NCI-H82 treated with DMSO at 0.1 percent for 48 hours (cell line): ENCODE results near the gene TTC39B.
"Not testable (repeated sequence)": the region's sequence is repeated elsewhere in the genome, so short reads cannot be mapped to it uniquely, and the experiment has no call there.

Experiments
- DNase-seq: peaks from one replicate; lab custom pipeline; 2025; ENCODE audit not compliant: unreplicated experiment; lab: John Stamatoyannopoulos, UW

TTC39B gene

GRCh38 chr9:15268782-15269181 lies 38.2 kb downstream of the TTC39B start:
- no peak for DNase-seq

- DNase-seq: no peak
These were observed 38.7 kb downstream of the TTC39B start for GRCh38 chr9:15268317-15268716.

GRCh38 chr9:15264918-15265317 lies 42.1 kb downstream of the TTC39B start:
- DNase-seq: no peak

- no peak for DNase-seq
These were observed 44.4 kb downstream of the TTC39B start for GRCh38 chr9:15262581-15262980.

- DNase-seq: no peak
These were observed 50.6 kb downstream of the TTC39B start for GRCh38 chr9:15256426-15256825.

GRCh38 chr9:15253786-15254185 lies 53.2 kb downstream of the TTC39B start:
- DNase-seq: no peak

- DNase-seq: no peak
These were observed 53.8 kb downstream of the TTC39B start for GRCh38 chr9:15253197-15253596.

- DNase-seq: no peak
These were observed 57.0 kb downstream of the TTC39B start for GRCh38 chr9:15249981-15250380.

GRCh38 chr9:15249042-15249818 lies 57.8 kb downstream of the TTC39B start:
- DNase-seq: no peak

GRCh38 chr9:15248621-15249020 lies 58.4 kb downstream of the TTC39B start:
- no peak for DNase-seq

- DNase-seq: no peak
These were observed 58.9 kb downstream of the TTC39B start for GRCh38 chr9:15248081-15248480.

GRCh38 chr9:15246708-15247107 lies 60.3 kb downstream of the TTC39B start:
- DNase-seq: no peak

- DNase-seq: no peak
These were observed 60.8 kb downstream of the TTC39B start for GRCh38 chr9:15246243-15246642.

- no peak for DNase-seq
These were observed 63.0 kb downstream of the TTC39B start for GRCh38 chr9:15244001-15244441.

- no peak for DNase-seq
These were observed 63.9 kb downstream of the TTC39B start for GRCh38 chr9:15243081-15243480.

GRCh38 chr9:15240927-15241326 lies 66.1 kb downstream of the TTC39B start:
- no peak for DNase-seq

GRCh38 chr9:15239816-15240215 lies 67.2 kb downstream of the TTC39B start:
- no peak for DNase-seq

GRCh38 chr9:15238646-15239045 lies 68.4 kb downstream of the TTC39B start:
- no peak for DNase-seq

- no peak for DNase-seq
These were observed 71.4 kb downstream of the TTC39B start for GRCh38 chr9:15235658-15236057.

- DNase-seq: not testable (repeated sequence)
These were observed 73.0 kb downstream of the TTC39B start for GRCh38 chr9:15233941-15234490.

- not testable (repeated sequence) for DNase-seq
These were observed 74.2 kb downstream of the TTC39B start for GRCh38 chr9:15232706-15233280.
